SK-N-SH treated with all-trans-retinoic acid at 6 μM for 48 hours (cell line): ENCODE data around the gene LRRC36.

Experiments
- CSDC2 ChIP-seq: fragments of 250-450 bp; sonication (Bioruptor Pico); IDR thresholded peaks from 2 replicates; pipeline ENCODE4 v1.5.0; 2020; ENCODE audit warnings: mild to moderate bottlenecking, moderate library complexity
- ESRRG ChIP-seq: fragments of 250-450 bp; sonication (Bioruptor Pico); IDR thresholded peaks from 2 replicates; pipeline ENCODE4 v1.6.1; 2021; ENCODE audit warnings: mild to moderate bottlenecking
- ISL1 ChIP-seq: fragments of 250-450 bp; sonication (Bioruptor Pico); IDR thresholded peaks from 2 replicates; pipeline ENCODE4 v2.1.2; 2022; ENCODE audit warnings: mild to moderate bottlenecking, moderate library complexity
- PPARA ChIP-seq: fragments of 250-450 bp; sonication (Bioruptor Pico); IDR thresholded peaks from 2 replicates; pipeline ENCODE4 v1.5.0; 2020; ENCODE audit warnings: mild to moderate bottlenecking, borderline replicate concordance
- SNAI2 ChIP-seq: fragments of 250-450 bp; sonication (Bioruptor Pico); IDR thresholded peaks from 2 replicates; pipeline ENCODE4 v1.5.0; 2020; ENCODE audit warnings: mild to moderate bottlenecking, moderate library complexity
- ZFP3 ChIP-seq: fragments of 250-450 bp; sonication (Bioruptor Pico); IDR thresholded peaks from 2 replicates; pipeline ENCODE4 v1.5.0; 2020; ENCODE audit warnings: mild to moderate bottlenecking, moderate library complexity
- ZFP30 ChIP-seq: fragments of 450-650 bp; formaldehyde crosslinking; IDR thresholded peaks from 2 replicates; pipeline ENCODE4 v1.5.0; 2022; ENCODE audit warnings: mild to moderate bottlenecking, moderate library complexity
- TF ChIP-seq, protein P1 (sequence below): fragments of 250-450 bp; sonication (Bioruptor Pico); IDR thresholded peaks from 2 replicates; pipeline ENCODE4 v1.5.1; 2021; ENCODE audit warnings: mild to moderate bottlenecking, moderate library complexity

GRCh38 chr16:67383284-67383683 is 56.7 kb downstream of the LRRC36 start:
- TF ChIP-seq ZFP30 (CRISPR knock-in tag) (no peak), CSDC2 (CRISPR knock-in tag) (no peak), SNAI2 (CRISPR knock-in tag) (no peak), ISL1 (no peak), ZFP3 (CRISPR knock-in tag) (no peak), PPARA (CRISPR knock-in tag) (no peak), ESRRG (no peak)
- TF ChIP-seq, protein P1, sequence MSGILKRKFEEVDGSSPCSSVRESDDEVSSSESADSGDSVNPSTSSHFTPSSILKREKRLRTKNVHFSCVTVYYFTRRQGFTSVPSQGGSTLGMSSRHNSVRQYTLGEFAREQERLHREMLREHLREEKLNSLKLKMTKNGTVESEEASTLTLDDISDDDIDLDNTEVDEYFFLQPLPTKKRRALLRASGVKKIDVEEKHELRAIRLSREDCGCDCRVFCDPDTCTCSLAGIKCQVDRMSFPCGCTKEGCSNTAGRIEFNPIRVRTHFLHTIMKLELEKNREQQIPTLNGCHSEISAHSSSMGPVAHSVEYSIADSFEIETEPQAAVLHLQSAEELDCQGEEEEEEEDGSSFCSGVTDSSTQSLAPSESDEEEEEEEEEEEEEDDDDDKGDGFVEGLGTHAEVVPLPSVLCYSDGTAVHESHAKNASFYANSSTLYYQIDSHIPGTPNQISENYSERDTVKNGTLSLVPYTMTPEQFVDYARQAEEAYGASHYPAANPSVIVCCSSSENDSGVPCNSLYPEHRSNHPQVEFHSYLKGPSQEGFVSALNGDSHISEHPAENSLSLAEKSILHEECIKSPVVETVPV (CRISPR knock-in tag), result no peak
